Esophagus muscularis mucosa (tissue), 3 donors: ENCODE measurements around the gene KRT77.

Experiments
- CTCF ChIP-seq, 3 experiments: fragments of 200-600 bp in 2 of 3; fragments of 450-650 bp in 1 of 3; sonication (generic) in 2 of 3; IDR thresholded peaks; one replicate each; pipeline ENCODE4 v1.5.1; 2017 to 2019; ENCODE audit warnings: antibody characterized with exemption in 3 of 3, mild to moderate bottlenecking in 2 of 3, moderate library complexity in 1 of 3
- EP300 ChIP-seq: sonication (generic); formaldehyde crosslinking; IDR thresholded peaks from one replicate; pipeline ENCODE4 v1.6.1; 2017; ENCODE audit warnings: antibody characterized with exemption

DNA sequence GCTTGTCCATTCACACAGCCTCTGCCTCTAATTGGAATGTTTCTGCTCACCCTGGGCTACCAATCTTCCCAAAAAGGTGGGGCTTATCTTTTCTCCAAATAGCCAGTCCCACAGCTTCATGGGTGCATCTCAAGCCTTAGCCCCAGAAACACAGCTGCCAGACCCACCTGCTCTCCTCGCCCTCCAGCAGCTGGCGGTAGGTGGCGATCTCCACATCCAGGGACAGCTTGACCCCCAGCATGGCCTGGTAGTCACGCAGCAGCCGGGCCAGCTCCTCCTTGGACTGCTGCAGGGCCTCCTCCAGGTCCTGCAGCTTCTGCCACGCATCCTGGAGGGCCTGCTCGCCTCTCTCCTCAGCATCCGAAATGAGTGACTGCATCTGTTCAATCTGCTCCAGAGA, 11.1 kb downstream of the KRT77 start:
- no peak for TF ChIP-seq CTCF (IDR thresholded peaks at IDR 0.05)
- no peak for TF ChIP-seq EP300
